Measurements from ENCODE around the gene TIAM1. TPM values are rescaled to one million over a fixed set of nuclear protein-coding genes. Genes with fewer than 3 reads are reported as not detected.

TIAM1 gene
- total and polyA plus RNA-seq, 2 of the 8 experiments (the other 6 are each of a cell fraction or from before 2014, with no cell fraction given) = 10.1 to 30.7 TPM

DNA sequence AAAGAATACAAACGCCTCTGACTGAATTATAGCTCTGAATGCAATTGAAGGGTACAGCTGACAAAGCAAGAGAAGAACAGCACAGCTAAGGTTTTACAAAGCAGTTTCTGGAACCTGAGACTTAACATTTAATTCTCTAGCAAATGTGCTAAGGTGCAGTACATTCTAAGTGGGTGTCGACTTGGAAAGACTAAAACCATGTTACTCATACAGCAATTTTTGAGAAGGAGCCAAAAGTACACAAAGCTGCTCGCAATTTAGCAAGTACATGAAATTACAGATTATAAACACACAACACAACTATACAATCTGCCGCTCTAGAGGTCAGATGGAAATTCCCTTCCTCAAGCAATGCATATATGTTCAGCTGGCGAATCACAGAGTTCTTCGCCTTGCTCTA lies 121.9 kb downstream of the TIAM1 start:
- H3K4me2 ChIP-seq (ENCODE audit: insufficient read depth in 1 of 2, low read depth in 2 of 2, low read length in 2 of 2) = no peak overlapping the region
- no peak for FAIRE-seq
- TF ChIP-seq, protein P1, sequence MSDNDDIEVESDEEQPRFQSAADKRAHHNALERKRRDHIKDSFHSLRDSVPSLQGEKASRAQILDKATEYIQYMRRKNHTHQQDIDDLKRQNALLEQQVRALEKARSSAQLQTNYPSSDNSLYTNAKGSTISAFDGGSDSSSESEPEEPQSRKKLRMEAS (IDR thresholded peaks at IDR 0.05) = no peak
- TF ChIP-seq ATF3 (IDR thresholded peaks at IDR 0.05; ENCODE audit: insufficient read depth, low read depth, low read length) (no peak), RBBP5 (IDR thresholded peaks at IDR 0.05; ENCODE audit: borderline replicate concordance, low read depth, low read length) (no peak), HDAC6 (IDR thresholded peaks at IDR 0.05; ENCODE audit: low read depth, low read length) (no peak), TBP (IDR thresholded peaks at IDR 0.05; ENCODE audit: low read depth, low read length) (no peak), E2F6 (IDR thresholded peaks at IDR 0.05) (no peak), POLR2A (IDR thresholded peaks at IDR 0.05; ENCODE audit: control extremely low read depth in 1 of 2, low read depth in 2 of 2, low read length in 2 of 2) (no peak), JUND (IDR thresholded peaks at IDR 0.05; ENCODE audit: low read length) (no peak), CEBPB (IDR thresholded peaks at IDR 0.05; ENCODE audit: low read depth, low read length) (no peak), BACH1 (IDR thresholded peaks at IDR 0.05; ENCODE audit: low read length) (no peak), KDM1A (IDR thresholded peaks at IDR 0.05; ENCODE audit: borderline replicate concordance, low read length) (no peak), ZNF274 (IDR thresholded peaks at IDR 0.05; ENCODE audit: borderline replicate concordance, extremely low read depth, low read length) (no peak), SIRT6 (IDR thresholded peaks at IDR 0.05; ENCODE audit: low read length) (no peak), TEAD4 (IDR thresholded peaks at IDR 0.05; ENCODE audit: low read depth, low read length) (no peak)

More for the DNA sequence above, 121.9 kb downstream of the TIAM1 start:
- Histone ChIP-seq H3K36me3 (ENCODE audit: control insufficient read depth in 2 of 4, insufficient read depth in 4 of 4, low read length in 3 of 4) (peaks cover 0 to 5% (median 2%) of the 10 kb centered on the region in 4 experiments; a peak in 2 of 8 replicates), H2AFZ (ENCODE audit: low read length) (no peak overlapping the region), H3K56ac (replicated peaks; ENCODE audit: insufficient read length, low read depth, low read length) (no peak overlapping the region), H4K5ac (ENCODE audit: insufficient read length, low read depth, low read length) (no peak overlapping the region), H3K27ac (ENCODE audit: low read depth, low read length) (no peak overlapping the region), H2BK15ac (ENCODE audit: low read length) (no peak overlapping the region), H3K14ac (ENCODE audit: insufficient read length) (no peak overlapping the region), H3K9me3 (ENCODE audit: insufficient read depth in 2 of 2, low read depth in 1 of 2, low read length in 1 of 2) (no peaks in the 10 kb centered on the region), H2AK5ac (ENCODE audit: low read depth, low read length) (no peak overlapping the region), H3K79me2 (ENCODE audit: control insufficient read depth in 1 of 2, insufficient read depth in 2 of 2, low read length in 2 of 2) (no peaks in the 10 kb centered on the region), H4K91ac (replicated peaks; ENCODE audit: insufficient read length, low read length) (no peak overlapping the region), H3K79me1 (ENCODE audit: low read depth, low read length) (no peaks in the 10 kb centered on the region), H3K23ac (ENCODE audit: insufficient read length) (no peak overlapping the region), H3K23me2 (ENCODE audit: low read depth, low read length) (no peaks in the 10 kb centered on the region), H2BK120ac (replicated peaks; ENCODE audit: low read depth, low read length) (no peak overlapping the region), H2BK20ac (ENCODE audit: low read length) (no peak overlapping the region), H2BK12ac (ENCODE audit: low read depth, low read length) (no peak overlapping the region), H3K4ac (replicated peaks; ENCODE audit: insufficient read length, low read depth, low read length) (no peak overlapping the region), H3K4me1 (replicated peaks in 1 of 4; ENCODE audit: control insufficient read depth in 3 of 4, insufficient read depth in 4 of 4, low read length in 3 of 4) (0 out of 7 replicates have a peak, but pooled peaks cover 0 to 2% (median 0%) of the 10 kb centered on the region in 4 experiments), H3K27me3 (replicated peaks in 1 of 4; ENCODE audit: control insufficient read depth in 3 of 4, extremely low read depth in 1 of 4, insufficient read depth in 3 of 4, low read length in 3 of 4) (no peaks in the 10 kb centered on the region), H4K8ac (ENCODE audit: extremely low read depth, insufficient read depth, low read length) (no peak overlapping the region), H2BK5ac (ENCODE audit: low read depth, low read length) (no peak overlapping the region), H3K4me3 (ENCODE audit: extremely low read depth in 1 of 4, insufficient read depth in 2 of 4, low read depth in 3 of 4, low read length in 4 of 4) (no peak overlapping the region), H3K9ac (replicated peaks in 1 of 4; ENCODE audit: extremely low read depth in 1 of 4, low read depth in 3 of 4, low read length in 3 of 4) (no peak overlapping the region), H4K20me1 (replicated peaks in 1 of 2; ENCODE audit: control insufficient read depth in 1 of 2, insufficient read depth in 2 of 2, low read length in 2 of 2) (no peaks in the 10 kb centered on the region), H3K18ac (ENCODE audit: extremely low read depth, low read length) (no peak overlapping the region)
- 89% methylated on average over 6 of the region's 6 CpGs; no CpG with 5 or more reads in 1 of the 2 experiments for WGBS, 2 experiments (ENCODE audit: extremely low coverage in 1 of 2, insufficient coverage in 1 of 2, insufficient read length in 1 of 2, insufficient replicate concordance in 2 of 2, low coverage in 1 of 2, low lambda C conversion rate in 2 of 2, missing lambda C conversion rate in 1 of 2)
- CTCF ChIA-PET (ENCODE audit: partially characterized antibody) = interaction anchor here (0.6 to 2.4 kb wide), 3 partner anchors 14 to 387 kb away, joined by 3 to 7 read pairs (median 3); no protein-coding TSS in a partner anchor
- POLR2A ChIA-PET (ENCODE audit: partially characterized antibody) = no interaction called here
- DNase-seq (ENCODE audit: low read depth in 1 of 2, low spot score in 2 of 2) = no peak
